UCSD-AML1 (cell line): ENCODE data around the gene ARFGEF3.
"Not testable (repeated sequence)": the region's sequence is repeated elsewhere in the genome, so short reads cannot be mapped to it uniquely, and the experiment has no call there.

ENCODE experiments used
- DNase-seq: peaks from one replicate; lab custom pipeline; 2025; ENCODE audit not compliant: unreplicated experiment; lab: John Stamatoyannopoulos, UW

Gene ARFGEF3

GRCh38 chr6:138267971-138268895 lies 106.5 kb downstream of the ARFGEF3 start:
- no peak for DNase-seq

GRCh38 chr6:138271451-138271850 lies 109.7 kb downstream of the ARFGEF3 start:
- DNase-seq, result no peak

- no peak for DNase-seq
Measured at GRCh38 chr6:138272533-138273315, 111.0 kb downstream of the ARFGEF3 start.

GRCh38 chr6:138275976-138276375 lies 114.2 kb downstream of the ARFGEF3 start:
- no peak for DNase-seq

GRCh38 chr6:138277835-138278234 lies 116.1 kb downstream of the ARFGEF3 start:
- no peak for DNase-seq

GRCh38 chr6:138278326-138278725 lies 116.6 kb downstream of the ARFGEF3 start:
- DNase-seq, result no peak

GRCh38 chr6:138285800-138286199 lies 124.1 kb downstream of the ARFGEF3 start:
- peak; percentile 17 for DNase-seq

GRCh38 chr6:138286698-138287097 lies 125.0 kb downstream of the ARFGEF3 start:
- no peak for DNase-seq

- peak; percentile 24 for DNase-seq
Measured at GRCh38 chr6:138287144-138287955, 125.6 kb downstream of the ARFGEF3 start.

GRCh38 chr6:138288428-138289085 lies 126.8 kb downstream of the ARFGEF3 start:
- not testable (repeated sequence) for DNase-seq

GRCh38 chr6:138289739-138290138 lies 128.0 kb downstream of the ARFGEF3 start:
- DNase-seq, result peak; percentile 18

- no peak for DNase-seq
Measured at GRCh38 chr6:138290423-138290962, 128.8 kb downstream of the ARFGEF3 start.

- no peak for DNase-seq
Measured at GRCh38 chr6:138291036-138291848, 129.5 kb downstream of the ARFGEF3 start.

GRCh38 chr6:138291849-138292181 lies 130.1 kb downstream of the ARFGEF3 start:
- DNase-seq, result no peak

GRCh38 chr6:138292482-138292881 lies 130.7 kb downstream of the ARFGEF3 start:
- DNase-seq, result no peak

GRCh38 chr6:138293428-138294395 lies 132.0 kb downstream of the ARFGEF3 start:
- no peak for DNase-seq

GRCh38 chr6:138296381-138296780 lies 134.6 kb downstream of the ARFGEF3 start:
- no peak for DNase-seq

GRCh38 chr6:138296786-138297185 lies 135.0 kb downstream of the ARFGEF3 start:
- DNase-seq, result no peak
